Measurements from ENCODE around the gene MAD2L1BP. TPM values are rescaled to one million over a fixed set of nuclear protein-coding genes. Genes with fewer than 3 reads are reported as not detected.
A peak's percentile ranks its signal among the peaks of the same experiment; 100 is the strongest.

The MAD2L1BP gene
- total and polyA plus RNA-seq, 2 of the 13 experiments (the other 11 are each of a cell fraction or from before 2014, with no cell fraction given) = 54.2 to 55.5 TPM

- TF ChIP-seq STAT6 (CRISPR knock-in tag; IDR thresholded peaks at IDR 0.05; ENCODE audit: borderline replicate concordance) (no peak), ZNF83 (CRISPR knock-in tag; IDR thresholded peaks at IDR 0.05; ENCODE audit: borderline replicate concordance) (no peak), TEAD3 (CRISPR knock-in tag; optimal IDR thresholded peaks at IDR 0.05; ENCODE audit: borderline replicate concordance) (peak; percentile 73), ZNF12 (CRISPR knock-in tag; IDR thresholded peaks at IDR 0.05) (no peak), ZNF766 (CRISPR knock-in tag; IDR thresholded peaks at IDR 0.05; ENCODE audit: borderline replicate concordance) (no peak), GPBP1L1 (CRISPR knock-in tag; IDR thresholded peaks at IDR 0.05) (no peak), ASH2L (IDR thresholded peaks at IDR 0.05; ENCODE audit: insufficient read length, low read depth, low read length) (no peak), ZNF30 (CRISPR knock-in tag; IDR thresholded peaks at IDR 0.05) (no peak), ZNF407 (CRISPR knock-in tag; IDR thresholded peaks at IDR 0.05; ENCODE audit: not compliant biosample characterization) (no peak), ZFP36L1 (CRISPR knock-in tag; IDR thresholded peaks at IDR 0.05) (no peak), ATF2 (CRISPR knock-in tag; IDR thresholded peaks at IDR 0.05) (no peak), RFXANK (CRISPR knock-in tag; IDR thresholded peaks at IDR 0.05) (no peak), FOXO1 (CRISPR knock-in tag; IDR thresholded peaks at IDR 0.05) (no peak), RFX5 (IDR thresholded peaks at IDR 0.05; ENCODE audit: low read depth, low read length) (no peak), SAFB2 (CRISPR knock-in tag; IDR thresholded peaks at IDR 0.05; ENCODE audit: borderline replicate concordance, low read depth) (no peak), ZNF205 (CRISPR knock-in tag; IDR thresholded peaks at IDR 0.05) (no peak)
Observed at GRCh38 chr6:43669922-43670622, 34.4 kb downstream of the MAD2L1BP start (continued).
